HL-60 (cell line): Measurements from ENCODE around the gene CYB5RL.

Source experiments
- GABPA ChIP-seq: IDR thresholded peaks from 2 replicates; pipeline ENCODE4 v1.6.1; 2012; ENCODE audit warnings: low read depth
- POLR2AphosphoS5 ChIP-seq: IDR thresholded peaks from 2 replicates; pipeline ENCODE4 v1.6.1; 2012; ENCODE audit warnings: low read depth
- SPI1 ChIP-seq: IDR thresholded peaks from 2 replicates; pipeline ENCODE4 v1.6.1; 2012; ENCODE audit warnings: low read depth, mild to moderate bottlenecking, borderline replicate concordance
- TF ChIP-seq, protein P1 (sequence below): IDR thresholded peaks from one replicate; pipeline ENCODE4 v1.5.1; 2011; ENCODE audit warnings: low read length, control low read depth, inconsistent platforms; ENCODE audit not compliant: insufficient read depth
- TF ChIP-seq, protein P2 (sequence below): IDR thresholded peaks from 2 replicates; pipeline ENCODE4 v1.6.1; 2012; ENCODE audit warnings: low read depth; ENCODE audit not compliant: insufficient replicate concordance

DNA sequence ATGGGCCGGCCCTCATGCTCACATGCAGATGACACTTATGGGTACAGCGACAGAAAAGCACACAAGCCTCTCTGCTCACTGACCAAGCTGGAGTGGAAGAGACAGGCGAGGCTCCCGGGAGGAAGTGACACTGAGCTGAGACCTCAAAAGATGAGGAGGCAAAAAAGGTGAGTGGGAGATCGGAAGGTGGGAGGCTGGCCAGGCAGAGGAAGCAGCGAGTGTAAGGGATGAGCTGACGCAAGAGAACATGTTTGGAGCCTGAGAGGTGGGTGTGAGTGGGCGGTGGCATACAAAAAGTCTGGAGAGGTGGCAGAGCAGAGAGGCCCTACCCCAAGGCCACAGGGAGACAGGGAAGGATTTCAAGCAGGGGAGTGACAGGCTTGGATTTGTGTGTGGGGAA is 28.8 kb downstream of the CYB5RL start:
- TF ChIP-seq, protein P1, sequence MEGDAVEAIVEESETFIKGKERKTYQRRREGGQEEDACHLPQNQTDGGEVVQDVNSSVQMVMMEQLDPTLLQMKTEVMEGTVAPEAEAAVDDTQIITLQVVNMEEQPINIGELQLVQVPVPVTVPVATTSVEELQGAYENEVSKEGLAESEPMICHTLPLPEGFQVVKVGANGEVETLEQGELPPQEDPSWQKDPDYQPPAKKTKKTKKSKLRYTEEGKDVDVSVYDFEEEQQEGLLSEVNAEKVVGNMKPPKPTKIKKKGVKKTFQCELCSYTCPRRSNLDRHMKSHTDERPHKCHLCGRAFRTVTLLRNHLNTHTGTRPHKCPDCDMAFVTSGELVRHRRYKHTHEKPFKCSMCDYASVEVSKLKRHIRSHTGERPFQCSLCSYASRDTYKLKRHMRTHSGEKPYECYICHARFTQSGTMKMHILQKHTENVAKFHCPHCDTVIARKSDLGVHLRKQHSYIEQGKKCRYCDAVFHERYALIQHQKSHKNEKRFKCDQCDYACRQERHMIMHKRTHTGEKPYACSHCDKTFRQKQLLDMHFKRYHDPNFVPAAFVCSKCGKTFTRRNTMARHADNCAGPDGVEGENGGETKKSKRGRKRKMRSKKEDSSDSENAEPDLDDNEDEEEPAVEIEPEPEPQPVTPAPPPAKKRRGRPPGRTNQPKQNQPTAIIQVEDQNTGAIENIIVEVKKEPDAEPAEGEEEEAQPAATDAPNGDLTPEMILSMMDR = no peak
- TF ChIP-seq, protein P2, sequence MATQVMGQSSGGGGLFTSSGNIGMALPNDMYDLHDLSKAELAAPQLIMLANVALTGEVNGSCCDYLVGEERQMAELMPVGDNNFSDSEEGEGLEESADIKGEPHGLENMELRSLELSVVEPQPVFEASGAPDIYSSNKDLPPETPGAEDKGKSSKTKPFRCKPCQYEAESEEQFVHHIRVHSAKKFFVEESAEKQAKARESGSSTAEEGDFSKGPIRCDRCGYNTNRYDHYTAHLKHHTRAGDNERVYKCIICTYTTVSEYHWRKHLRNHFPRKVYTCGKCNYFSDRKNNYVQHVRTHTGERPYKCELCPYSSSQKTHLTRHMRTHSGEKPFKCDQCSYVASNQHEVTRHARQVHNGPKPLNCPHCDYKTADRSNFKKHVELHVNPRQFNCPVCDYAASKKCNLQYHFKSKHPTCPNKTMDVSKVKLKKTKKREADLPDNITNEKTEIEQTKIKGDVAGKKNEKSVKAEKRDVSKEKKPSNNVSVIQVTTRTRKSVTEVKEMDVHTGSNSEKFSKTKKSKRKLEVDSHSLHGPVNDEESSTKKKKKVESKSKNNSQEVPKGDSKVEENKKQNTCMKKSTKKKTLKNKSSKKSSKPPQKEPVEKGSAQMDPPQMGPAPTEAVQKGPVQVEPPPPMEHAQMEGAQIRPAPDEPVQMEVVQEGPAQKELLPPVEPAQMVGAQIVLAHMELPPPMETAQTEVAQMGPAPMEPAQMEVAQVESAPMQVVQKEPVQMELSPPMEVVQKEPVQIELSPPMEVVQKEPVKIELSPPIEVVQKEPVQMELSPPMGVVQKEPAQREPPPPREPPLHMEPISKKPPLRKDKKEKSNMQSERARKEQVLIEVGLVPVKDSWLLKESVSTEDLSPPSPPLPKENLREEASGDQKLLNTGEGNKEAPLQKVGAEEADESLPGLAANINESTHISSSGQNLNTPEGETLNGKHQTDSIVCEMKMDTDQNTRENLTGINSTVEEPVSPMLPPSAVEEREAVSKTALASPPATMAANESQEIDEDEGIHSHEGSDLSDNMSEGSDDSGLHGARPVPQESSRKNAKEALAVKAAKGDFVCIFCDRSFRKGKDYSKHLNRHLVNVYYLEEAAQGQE = no peak
- TF ChIP-seq POLR2AphosphoS5 (no peak), GABPA (no peak), SPI1 (no peak)
